ENCODE results near the gene DNMT3A.
A peak's percentile ranks its signal among the peaks of the same experiment; 100 is the strongest.

DNMT3A gene

DNA sequence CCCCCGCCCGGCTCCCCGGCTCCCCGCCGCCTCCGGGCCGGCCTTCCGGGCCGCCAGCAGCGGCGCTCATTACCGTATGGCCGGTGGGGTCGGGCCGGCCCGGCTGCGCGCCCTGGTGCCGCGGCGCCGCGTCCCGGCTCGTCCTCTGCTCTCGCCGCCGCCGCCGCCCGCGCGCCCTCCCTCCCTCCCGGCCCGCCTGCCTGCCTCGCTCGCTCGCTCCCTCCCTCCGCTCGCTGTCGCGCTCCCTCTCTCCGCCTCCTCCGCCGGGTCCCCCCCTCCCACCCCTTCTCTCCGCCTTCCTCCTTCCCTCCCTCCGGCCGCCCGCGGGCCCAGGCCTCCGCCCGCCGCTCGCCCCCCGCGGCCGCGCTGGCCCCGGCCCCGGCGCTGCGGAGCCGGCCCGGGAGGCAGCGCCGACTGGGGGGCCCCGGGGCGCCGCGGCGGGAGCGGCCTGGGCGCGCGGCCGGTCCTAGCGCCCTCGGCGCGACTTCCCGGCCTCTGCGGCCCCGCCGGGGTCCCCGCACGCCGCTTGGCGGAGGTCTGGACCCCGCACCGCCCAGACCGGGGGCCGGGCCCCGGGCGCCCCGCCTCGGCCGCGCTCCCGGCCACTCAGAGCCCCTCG is at the start of gene DNMT3A:
DNMT3A (minus strand) TSS at position 173 of the 619 bp plus-strand sequence. CDS start 27,941 bp downstream, outside the sequence.
- DNase-seq (ENCODE audit: extremely low read depth, low read depth): peak; percentile 38
- TF ChIP-seq CTCF (IDR thresholded peaks at IDR 0.05; ENCODE audit: low read depth, low read length): no peak

GRCh38 chr2:25389161-25389560 is 47.4 kb upstream of the DNMT3A start:
- DNase-seq (ENCODE audit: extremely low read depth, low read depth): no peak

DNA sequence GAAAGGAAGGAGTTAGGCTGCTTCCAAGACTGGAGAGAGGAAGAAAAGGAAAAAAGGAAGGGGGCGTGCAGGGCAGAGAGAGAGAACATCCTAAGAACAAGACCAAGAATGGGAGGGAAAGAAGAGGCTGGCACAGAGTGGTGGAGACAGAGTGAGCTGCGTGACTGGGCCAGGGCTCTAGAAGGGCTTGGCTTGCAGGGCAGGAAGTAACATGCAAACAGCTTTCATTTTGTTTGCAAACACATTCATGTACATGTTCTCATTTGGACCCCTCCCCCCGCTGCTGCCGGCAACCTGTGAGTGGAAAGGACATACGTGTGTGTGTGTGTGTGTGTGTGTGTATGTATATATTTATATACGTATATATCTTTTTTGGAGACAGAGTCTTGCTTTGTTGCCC is 46.8 kb upstream of the DNMT3A start:
- DNase-seq (ENCODE audit: extremely low read depth, low read depth): no peak
- TF ChIP-seq CTCF (IDR thresholded peaks at IDR 0.05; ENCODE audit: low read depth, low read length): no peak

More at GRCh38 chr2:25389161-25389560, 47.4 kb upstream of the DNMT3A start:
- no peak for TF ChIP-seq CTCF (IDR thresholded peaks at IDR 0.05; ENCODE audit: low read depth, low read length)

DNA sequence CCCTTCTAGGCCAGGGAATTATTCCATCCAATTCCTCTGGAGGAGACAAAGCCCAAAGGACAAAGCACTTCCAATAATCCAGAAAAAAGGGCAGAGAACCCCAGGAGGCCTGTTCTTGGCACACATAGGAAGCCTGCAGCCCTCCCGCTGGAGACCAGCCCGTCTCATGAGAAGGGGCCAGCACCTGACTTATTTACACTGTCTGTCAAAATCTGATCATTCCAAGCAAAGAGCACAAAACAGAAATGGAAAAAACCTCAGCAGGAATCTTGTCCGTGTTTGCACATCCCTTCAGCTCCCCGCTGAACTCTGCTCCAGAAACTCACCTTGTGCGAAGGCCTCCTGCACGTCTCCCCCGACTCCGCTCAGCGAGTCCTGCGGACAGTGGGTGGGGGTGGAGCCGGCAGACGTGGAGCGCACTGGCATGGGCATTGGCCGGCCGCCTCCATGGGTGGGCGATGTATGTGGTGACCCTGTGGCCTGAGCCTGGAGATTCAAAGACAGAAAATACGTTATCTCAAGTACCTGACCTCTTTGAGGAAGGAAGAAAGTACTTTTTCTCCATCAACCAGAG is 46.2 kb upstream of the DNMT3A start:
- no peak for TF ChIP-seq CTCF (IDR thresholded peaks at IDR 0.05; ENCODE audit: low read depth, low read length)
- no peak for DNase-seq (ENCODE audit: extremely low read depth, low read depth)

DNA sequence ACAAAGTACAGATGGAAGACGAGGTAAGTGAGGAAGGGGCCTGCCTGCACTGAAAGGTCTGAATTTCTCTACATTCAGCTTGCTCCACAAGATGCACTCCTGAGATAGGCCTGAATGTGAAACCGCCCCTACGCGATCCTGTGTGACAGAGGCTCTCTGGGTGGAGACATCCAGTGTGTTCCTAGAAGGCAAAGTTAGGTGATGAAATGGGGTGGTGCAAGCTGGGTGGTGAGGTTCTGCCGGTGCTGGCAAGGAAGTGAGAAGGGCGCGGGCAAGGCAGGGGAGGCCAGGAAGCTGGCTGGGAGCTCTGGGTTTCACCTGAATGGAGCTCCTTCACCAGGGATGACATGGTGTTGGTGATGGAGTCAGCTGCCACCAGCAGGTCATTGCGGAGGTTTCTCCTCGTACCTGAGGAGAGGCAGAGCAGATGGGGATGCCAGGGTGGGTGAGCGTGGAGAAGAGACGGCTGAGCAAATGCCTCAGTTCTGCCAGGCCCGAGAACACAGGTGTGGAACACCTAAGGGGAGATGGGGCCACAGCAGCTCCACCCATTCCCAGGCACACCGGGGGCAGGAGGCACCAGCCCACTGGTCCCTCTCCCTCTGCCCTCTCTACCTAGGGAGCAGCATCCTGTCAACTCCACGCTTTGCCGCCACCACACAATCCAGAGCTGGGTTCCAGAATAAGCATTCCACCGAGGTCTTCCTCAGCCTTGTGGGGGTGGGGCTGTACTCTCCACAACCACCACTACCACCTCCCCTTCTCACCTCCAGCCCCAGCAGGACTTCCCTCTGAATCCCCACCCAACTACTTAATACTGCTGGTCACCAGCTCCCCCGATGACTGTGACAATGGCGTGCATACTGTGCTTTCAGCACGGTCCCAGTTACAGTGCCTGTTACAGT is 45.5 kb upstream of the DNMT3A start:
- DNase-seq (ENCODE audit: extremely low read depth, low read depth): no peak
- TF ChIP-seq CTCF (IDR thresholded peaks at IDR 0.05; ENCODE audit: low read depth, low read length): no peak

- no peak for DNase-seq (ENCODE audit: extremely low read depth, low read depth)
- TF ChIP-seq CTCF (IDR thresholded peaks at IDR 0.05; ENCODE audit: low read depth, low read length): no peak
Measured at GRCh38 chr2:25385910-25386309, 44.2 kb upstream of the DNMT3A start.

DNA sequence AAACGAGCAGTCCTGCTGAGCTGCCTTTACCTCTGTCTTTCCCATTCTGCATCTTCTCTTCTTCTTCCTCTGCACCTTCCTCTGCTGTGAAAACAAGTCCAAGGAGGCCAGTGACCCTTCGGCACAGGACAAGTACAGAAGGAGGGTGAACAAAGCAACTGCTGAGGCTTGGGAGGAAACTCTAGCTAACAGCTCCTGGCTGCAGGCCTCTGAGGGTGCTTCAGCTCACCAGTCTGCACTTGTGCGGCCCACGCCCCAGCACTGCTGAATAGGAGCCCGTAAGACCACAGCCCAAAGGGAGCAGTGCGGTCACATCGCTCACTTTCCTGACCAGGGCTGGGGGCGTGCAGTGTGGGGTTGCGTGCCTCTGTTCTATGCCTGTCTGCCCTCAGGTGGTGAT is 42.1 kb upstream of the DNMT3A start:
- DNase-seq (ENCODE audit: extremely low read depth, low read depth): no peak
- no peak for TF ChIP-seq CTCF (IDR thresholded peaks at IDR 0.05; ENCODE audit: low read depth, low read length)

Data from AG09319 (cell line).